SK-N-SH (cell line): Measurements from ENCODE around the gene PRR35. TPM values are rescaled to one million over a fixed set of nuclear protein-coding genes. Genes with fewer than 3 reads are reported as not detected.

Experiments used
- CTCF ChIA-PET: fragments of 300-600, 350-600 bp; formaldehyde crosslinking; extraction: SDS; loops from one replicate; lab custom pipeline; 2021; lab: Yijun Ruan, JAX
- POLR2A ChIA-PET: fragments of 350-600 bp; sonication (Branson Sonifier 250); formaldehyde crosslinking; extraction: SDS; loops from one replicate; lab custom pipeline; 2020; ENCODE audit warnings: antibody characterized with exemption, inconsistent platforms; lab: Yijun Ruan, JAX
- DNase-seq: peaks from one replicate; pipeline ENCODE4 v3.0.0; 2012
- H2AFZ ChIP-seq: fragments of 200-600 bp; sonication (generic); 2 replicates; pipeline ENCODE4 v1.8.1; 2016; ENCODE audit warnings: antibody characterized with exemption, mild to moderate bottlenecking, low read depth
- H3F3A ChIP-seq: fragments of 200-600 bp; sonication (generic); replicated peaks from 2 replicates; pipeline ENCODE3; 2016; ENCODE audit warnings: antibody characterized with exemption, mild to moderate bottlenecking; ENCODE audit not compliant: insufficient read depth
- H3K27ac ChIP-seq, 2 experiments: fragments of 200-500 bp in 1 of 2; fragments of 200-600 bp in 1 of 2; sonication (Bioruptor generic) in 1 of 2; sonication (generic), shearing (Covaris generic) in 1 of 2; 2 replicates each; pipeline versions ENCODE4 v1.5.1 to v1.6.1; 2014 to 2016; ENCODE audit warnings: low read depth in 2 of 2, inconsistent platforms in 1 of 2, low read length in 1 of 2, mild to moderate bottlenecking in 1 of 2, mixed read lengths in 1 of 2
- H3K27me3 ChIP-seq: fragments of 200-600 bp; sonication (generic), shearing (Covaris generic); 2 replicates; pipeline ENCODE4 v1.6.1; 2016; ENCODE audit warnings: mixed run types; ENCODE audit not compliant: insufficient read depth
- H3K36me3 ChIP-seq, 2 experiments: fragments of 200-500 bp in 1 of 2; fragments of 200-600 bp in 1 of 2; sonication (Bioruptor generic) in 1 of 2; sonication (generic) in 1 of 2; replicated peaks in 1 of 2; 2 replicates each; pipeline versions ENCODE3 to v1.5.1; 2014 to 2016; ENCODE audit warnings: low read length in 1 of 2, mild to moderate bottlenecking in 1 of 2; ENCODE audit not compliant: insufficient read depth in 2 of 2, control insufficient read depth in 1 of 2
- H3K4me1 ChIP-seq, 2 experiments: fragments of 200-500 bp in 1 of 2; fragments of 200-600 bp in 1 of 2; sonication (Bioruptor generic) in 1 of 2; sonication (generic), shearing (Covaris generic) in 1 of 2; 2 replicates each; pipeline versions ENCODE4 v1.5.1 to v1.6.1; 2014 to 2016; ENCODE audit warnings: low read depth in 1 of 2, low read length in 1 of 2, mixed run types in 1 of 2; ENCODE audit not compliant: insufficient read depth in 2 of 2, control insufficient read depth in 1 of 2
- H3K4me2 ChIP-seq: fragments of 200-600 bp; sonication (generic), shearing (Covaris generic); 2 replicates; pipeline ENCODE4 v1.6.1; 2017; ENCODE audit warnings: mixed run types
- H3K4me3 ChIP-seq, 2 experiments: fragments of 200-500 bp in 1 of 2; fragments of 200-600 bp in 1 of 2; sonication (Bioruptor generic) in 1 of 2; sonication (generic), shearing (Covaris generic) in 1 of 2; 2 replicates each; pipeline versions ENCODE4 v1.5.1 to v1.8.1; 2014 to 2016; ENCODE audit warnings: low read depth in 2 of 2, inconsistent platforms in 1 of 2, low read length in 1 of 2, mild to moderate bottlenecking in 1 of 2, mixed read lengths in 1 of 2, moderate library complexity in 1 of 2
- H3K79me2 ChIP-seq: fragments of 200-600 bp; sonication (generic); 2 replicates; pipeline ENCODE4 v1.8.1; 2017; ENCODE audit warnings: mild to moderate bottlenecking; ENCODE audit not compliant: insufficient read depth
- H3K9ac ChIP-seq: fragments of 200-600 bp; sonication (generic); 2 replicates; pipeline ENCODE4 v1.6.1; 2017; ENCODE audit warnings: mixed run types
- H3K9me2 ChIP-seq: fragments of 200-600 bp; sonication (generic); 2 replicates; pipeline ENCODE4 v1.6.1; 2017; ENCODE audit warnings: mixed run types
- H3K9me3 ChIP-seq: fragments of 200-600 bp; sonication (generic); 2 replicates; pipeline ENCODE4 v1.6.1; 2017; ENCODE audit warnings: mixed run types, mild to moderate bottlenecking, moderate library complexity
- H4K20me1 ChIP-seq: fragments of 200-600 bp; sonication (generic); 2 replicates; pipeline ENCODE4 v1.6.1; 2017; ENCODE audit warnings: mild to moderate bottlenecking, mixed run types; ENCODE audit not compliant: insufficient read depth
- CTCF ChIP-seq: fragments of 200-600 bp; sonication (generic); IDR thresholded peaks from 2 replicates; pipeline ENCODE4 v1.6.1; 2017; ENCODE audit warnings: antibody characterized with exemption, mild to moderate bottlenecking, moderate library complexity
- EZH2phosphoT487 ChIP-seq: fragments of 200-600 bp; sonication (generic); IDR thresholded peaks from 2 replicates; pipeline ENCODE4 v1.6.1; 2017; ENCODE audit warnings: low read depth, mixed run types, mild to moderate bottlenecking, antibody characterized with exemption, moderate library complexity, borderline replicate concordance
- FOXJ3 ChIP-seq: sonication (generic); formaldehyde crosslinking; IDR thresholded peaks from 2 replicates; pipeline ENCODE4 v1.5.1; 2020; ENCODE audit warnings: mild to moderate bottlenecking, missing genetic modification reagents
- GABPA ChIP-seq: IDR thresholded peaks from 2 replicates; pipeline ENCODE4 v1.4.0; 2012; ENCODE audit warnings: low read depth, mild to moderate bottlenecking
- JUND ChIP-seq: IDR thresholded peaks from 2 replicates; pipeline ENCODE4 v1.4.0; 2012
- MXI1 ChIP-seq: IDR thresholded peaks from 2 replicates; pipeline ENCODE4 v1.6.1; 2012; ENCODE audit warnings: mild to moderate bottlenecking, low read depth, low read length, improper control_type of control experiment
- NRF1 ChIP-seq: IDR thresholded peaks from 2 replicates; pipeline ENCODE4 v1.6.1; 2012; ENCODE audit warnings: low read depth, mild to moderate bottlenecking, low read length
- PBX3 ChIP-seq: IDR thresholded peaks from 2 replicates; pipeline ENCODE4; 2012
- POLR2AphosphoS5 ChIP-seq: IDR thresholded peaks from 2 replicates; pipeline ENCODE4 v1.6.1; 2012; ENCODE audit warnings: low read depth, low read length
- RAD21 ChIP-seq: IDR thresholded peaks from 2 replicates; pipeline ENCODE4 v1.6.1; 2012; ENCODE audit warnings: mild to moderate bottlenecking, low read length
- RCOR1 ChIP-seq: fragments of 150-350 bp; IDR thresholded peaks from 2 replicates; pipeline ENCODE4 v1.6.1; 2017; ENCODE audit warnings: antibody characterized with exemption, low read length
- RFX5 ChIP-seq: IDR thresholded peaks from 2 replicates; pipeline ENCODE4 v1.6.1; 2012; ENCODE audit warnings: mild to moderate bottlenecking, improper control_type of control experiment, low read length
- RXRA ChIP-seq: IDR thresholded peaks from 2 replicates; pipeline ENCODE4 v1.4.0; 2012; ENCODE audit warnings: low read depth, mild to moderate bottlenecking, borderline replicate concordance
- SMC3 ChIP-seq: IDR thresholded peaks from 2 replicates; pipeline ENCODE4 v1.6.1; 2012; ENCODE audit warnings: low read depth, low read length, improper control_type of control experiment
- TCF12 ChIP-seq: IDR thresholded peaks from 2 replicates; pipeline ENCODE4 v1.4.0; 2012
- ZBTB33 ChIP-seq: IDR thresholded peaks from 2 replicates; pipeline ENCODE4 v1.4.0; 2012; ENCODE audit warnings: low read depth, borderline replicate concordance
- WGBS: methylation state at CpG from one replicate; pipeline ENCODE4 v1.1.6; 2017; ENCODE audit warnings: low lambda C conversion rate; 5-methylcytosine and 5-hydroxymethylcytosine counted together
- polyA plus RNA-seq, 3 experiments: library from polyadenylated mRNA; depleted of rRNA; stranded (reverse); fragments of >200 nt; gene quantifications; 2 replicates each; pipeline ENCODE4 v1.2.3, GENCODE V29; 2012

PRR35 gene
- polyA plus RNA-seq, 1 of the 3 experiments (the other 2 are of a cell fraction) = not detected

GRCh38 chr16:585351-585750, 25.2 kb downstream of the PRR35 start:
- DNase-seq = peak; percentile 83
- WGBS = 0% methylated on average over 4 of the region's 10 CpGs
- no peak overlapping the region; a peak in 1 of 4 replicates for H3K4me3 ChIP-seq
- H3K27ac ChIP-seq = no peak overlapping the region
- H4K20me1 ChIP-seq = no peaks in the 10 kb centered on the region; the same call in 1 of the 2 replicates
- H3K36me3 ChIP-seq = peaks cover 3 to 11% of the 10 kb centered on the region in 2 experiments
- no peak overlapping the region for H3K9ac ChIP-seq
- H3K9me2 ChIP-seq = no peaks in the 10 kb centered on the region
- 0 out of 2 replicates have a peak, but pooled peaks have one; percentile 19 for TF ChIP-seq POLR2AphosphoS5
- no peak for TF ChIP-seq JUND
- TF ChIP-seq RAD21 = peak; percentile 31
- no peak for TF ChIP-seq MXI1
- peak; percentile 29; the same call in 1 of the 2 replicates for TF ChIP-seq SMC3
- TF ChIP-seq ZBTB33 = no peak; the same call in 1 of the 2 replicates
- H3F3A ChIP-seq = peaks cover 20% of the 10 kb centered on the region
- no peaks in the 10 kb centered on the region for H3K27me3 ChIP-seq
- H3K9me3 ChIP-seq = no peaks in the 10 kb centered on the region
- no peak overlapping the region for H3K4me2 ChIP-seq
- POLR2A ChIA-PET = interaction anchor here (0.7 to 1.2 kb wide), 4 partner anchors 8 to 206 kb away, joined by 3 to 5 read pairs (median 4); no protein-coding TSS in a partner anchor
- peaks cover 21 to 30% of the 10 kb centered on the region in 2 experiments; a peak in 2 of 4 replicates for H3K4me1 ChIP-seq
- H3K79me2 ChIP-seq = peaks cover 23% of the 10 kb centered on the region
- H2AFZ ChIP-seq = no peak overlapping the region
- CTCF ChIA-PET = interaction anchor here (1.0 to 1.9 kb wide), 8 partner anchors 9 to 83 kb away, joined by 3 to 6 read pairs (median 4); partner anchors contain the start of genes NHLRC4 and RHOT2

GRCh38 chr16:586047-586644, 26.0 kb downstream of the PRR35 start:
- H3K9me3 ChIP-seq = no peaks in the 10 kb centered on the region
- H3K9me2 ChIP-seq = no peaks in the 10 kb centered on the region
- DNase-seq = no peak
- no peaks in the 10 kb centered on the region for H3K27me3 ChIP-seq
- 51% methylated on average over 7 of the region's 16 CpGs for WGBS
- no peak overlapping the region for H3K4me3 ChIP-seq
- peaks cover 8% of the 10 kb centered on the region for H4K20me1 ChIP-seq
- H3K36me3 ChIP-seq = peaks cover 3 to 7% of the 10 kb centered on the region in 2 experiments
- H3K79me2 ChIP-seq = peaks cover 31% of the 10 kb centered on the region
- peaks cover 21 to 37% of the 10 kb centered on the region in 2 experiments; a peak in 2 of 4 replicates for H3K4me1 ChIP-seq
- H2AFZ ChIP-seq = no peak overlapping the region
- ChIA-PET CTCF (interaction anchor here (1.0 to 1.9 kb wide), 4 partner anchors 39 to 82 kb away, joined by 3 to 6 read pairs (median 4); partner anchors contain the start of gene RHOT2), POLR2A (interaction anchor here (1.2 to 1.7 kb wide), 2 partner anchors 14 to 20 kb away, joined by 5 to 7 read pairs; no protein-coding TSS in a partner anchor)
- no peak overlapping the region for H3K9ac ChIP-seq
- no peak overlapping the region; a peak in 1 of 4 replicates for H3K27ac ChIP-seq
- peaks cover 20% of the 10 kb centered on the region for H3F3A ChIP-seq
- TF ChIP-seq MXI1 (no peak), RFX5 (no peak), GABPA (no peak), NRF1 (no peak), TCF12 (no peak), ZBTB33 (no peak), RXRA (no peak), FOXJ3 (no peak), PBX3 (no peak), CTCF (no peak), POLR2AphosphoS5 (no peak), EZH2phosphoT487 (no peak), RCOR1 (no peak)
- H3K4me2 ChIP-seq = no peak overlapping the region
